ENCODE data around the gene ADORA2B.
A peak's percentile ranks its signal among the peaks of the same experiment; 100 is the strongest.
"Not testable (repeated sequence)": the region's sequence is repeated elsewhere in the genome, so short reads cannot be mapped to it uniquely, and the experiment has no call there.

The ADORA2B gene

DNA sequence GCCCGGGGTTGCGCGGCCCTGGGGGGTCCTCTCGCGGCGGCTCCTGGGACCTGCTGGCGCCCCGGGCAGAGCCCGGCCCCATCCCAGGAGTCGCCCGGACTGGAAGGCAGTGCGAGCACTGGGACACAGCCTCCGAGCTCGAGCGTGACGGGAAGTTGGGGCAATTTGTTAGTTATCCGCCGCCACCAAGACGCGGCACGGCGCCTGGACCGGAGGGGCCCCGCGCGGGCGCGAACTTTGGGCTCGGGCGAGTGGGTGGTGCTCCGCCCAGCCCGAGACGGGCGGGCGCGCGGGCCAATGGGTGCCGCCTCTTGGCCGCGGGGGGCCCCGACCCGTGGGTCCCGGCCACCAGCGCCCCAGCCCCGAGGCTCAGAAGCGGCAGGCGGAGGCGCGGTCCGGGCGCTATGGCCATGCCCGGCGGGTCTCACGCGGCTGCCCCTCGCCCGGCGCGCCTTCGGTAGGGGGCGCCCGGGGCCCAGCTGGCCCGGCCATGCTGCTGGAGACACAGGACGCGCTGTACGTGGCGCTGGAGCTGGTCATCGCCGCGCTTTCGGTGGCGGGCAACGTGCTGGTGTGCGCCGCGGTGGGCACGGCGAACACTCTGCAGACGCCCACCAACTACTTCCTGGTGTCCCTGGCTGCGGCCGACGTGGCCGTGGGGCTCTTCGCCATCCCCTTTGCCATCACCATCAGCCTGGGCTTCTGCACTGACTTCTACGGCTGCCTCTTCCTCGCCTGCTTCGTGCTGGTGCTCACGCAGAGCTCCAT lies at the start of gene ADORA2B:
Gene ADORA2B (plus strand): TSS at position 372 of the 768 bp plus-strand sequence. CDS start 119 bp downstream, at position 491.
- DNase-seq = peak; percentile 18

DNA sequence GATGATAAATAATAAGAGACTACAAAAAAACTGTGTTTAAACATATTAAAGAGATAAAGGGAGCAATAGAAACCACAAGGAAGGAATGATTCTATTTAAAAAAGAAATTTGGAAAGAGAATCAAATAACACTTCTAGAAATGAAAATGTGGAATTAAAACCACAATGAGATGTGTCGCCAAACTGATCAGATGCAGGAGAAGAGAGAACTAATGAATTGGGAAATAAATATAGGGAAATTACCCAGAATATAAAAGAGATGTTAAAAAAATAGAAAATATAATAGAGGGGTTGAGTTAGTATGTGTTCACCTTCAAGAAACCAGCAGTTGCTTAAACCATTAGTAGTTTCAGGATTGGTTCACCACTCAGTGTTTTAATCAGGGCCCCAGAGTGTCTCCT lies 48.7 kb upstream of the ADORA2B start:
- DNase-seq = no peak

GRCh38 chr17:15896834-15897233 lies 48.1 kb upstream of the ADORA2B start:
- no peak for DNase-seq

- not testable (repeated sequence) for DNase-seq
These were observed 45.3 kb upstream of the ADORA2B start for GRCh38 chr17:15899596-15899995.

DNA sequence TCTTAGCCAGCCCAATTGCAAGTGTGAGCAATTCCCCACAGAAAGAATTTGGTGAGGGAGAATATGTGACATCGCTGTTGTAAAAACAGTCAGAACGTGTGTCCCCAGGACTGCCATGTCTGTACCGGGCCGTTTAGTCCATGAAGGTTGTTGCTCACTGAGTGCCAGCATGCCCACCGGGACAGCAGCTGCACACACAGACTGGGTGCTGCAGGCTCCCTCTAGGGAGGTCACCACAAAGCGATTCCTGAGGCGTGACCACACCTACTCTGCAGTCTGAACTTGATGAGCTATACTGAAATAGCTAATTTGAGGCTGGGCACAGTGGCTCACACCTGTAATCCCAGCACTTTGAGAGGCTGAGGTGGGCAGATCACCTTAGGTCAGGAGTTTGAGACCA lies 44.1 kb upstream of the ADORA2B start:
- no peak for DNase-seq

- not testable (repeated sequence) for DNase-seq
These were observed 39.7 kb upstream of the ADORA2B start for GRCh38 chr17:15905236-15905635.

DNA sequence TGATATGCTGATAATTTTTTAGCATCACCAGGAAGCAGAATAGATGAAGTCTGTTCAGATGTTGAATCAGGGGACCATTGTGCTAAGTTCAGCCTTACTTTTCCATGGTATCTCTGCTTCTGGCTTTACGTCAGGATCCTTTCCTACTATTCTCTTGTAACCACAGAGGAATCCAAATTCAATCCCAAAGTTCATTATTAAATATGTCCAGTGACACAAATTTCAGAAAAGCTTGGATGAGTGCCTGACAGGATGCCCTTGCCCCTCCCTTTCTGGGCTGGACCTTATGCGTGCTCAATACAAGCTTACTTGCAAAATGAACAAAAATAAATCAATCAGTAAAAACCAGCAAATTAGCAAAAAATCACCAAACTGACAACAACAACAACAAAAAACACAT lies 37.6 kb upstream of the ADORA2B start:
- no peak for DNase-seq

DNA sequence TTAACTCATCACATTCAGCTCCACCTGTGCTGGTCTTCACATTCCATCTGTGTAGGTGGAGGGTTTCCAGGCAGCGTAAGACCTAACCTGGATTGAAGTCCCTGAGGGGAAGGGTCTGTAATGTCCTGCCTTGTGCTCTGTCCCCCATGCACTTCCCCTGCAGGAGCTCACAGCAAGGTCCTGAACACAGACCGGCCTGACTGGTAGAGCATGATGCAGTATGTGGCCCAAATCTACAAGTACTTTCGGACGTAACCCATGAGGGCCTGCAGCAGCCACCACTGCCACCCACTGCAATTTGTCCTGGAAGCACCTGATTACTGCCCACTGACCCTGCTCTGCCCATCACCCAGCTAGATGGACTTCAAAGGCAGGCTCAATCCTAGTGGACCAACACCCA lies 36.6 kb upstream of the ADORA2B start:
- no peak for DNase-seq

DNA sequence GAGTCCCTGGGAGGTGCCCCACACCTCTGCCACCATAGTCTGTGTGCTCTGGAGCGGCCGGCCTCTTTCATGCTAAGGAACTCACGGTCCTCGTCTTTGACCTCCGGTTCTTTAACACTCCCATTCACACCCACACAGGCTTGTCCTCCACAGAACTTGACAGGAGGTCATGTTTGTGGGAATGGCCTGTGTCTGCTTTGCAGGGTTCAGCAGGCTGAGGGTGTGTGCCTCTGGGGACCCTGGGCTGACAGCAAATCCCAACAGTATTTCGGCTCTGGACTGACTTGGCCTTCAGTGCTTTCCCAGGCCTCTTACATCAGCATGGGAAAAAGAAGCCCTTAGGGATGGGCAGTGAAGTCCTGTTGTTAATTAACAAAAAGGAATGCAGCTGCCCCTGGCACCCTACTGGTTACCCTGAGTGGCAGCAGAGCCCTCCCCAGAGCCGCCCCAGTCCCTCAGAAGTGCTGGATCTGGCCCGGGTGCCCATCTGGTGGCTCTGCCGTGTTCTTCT lies 35.4 kb upstream of the ADORA2B start:
- DNase-seq = no peak

DNA sequence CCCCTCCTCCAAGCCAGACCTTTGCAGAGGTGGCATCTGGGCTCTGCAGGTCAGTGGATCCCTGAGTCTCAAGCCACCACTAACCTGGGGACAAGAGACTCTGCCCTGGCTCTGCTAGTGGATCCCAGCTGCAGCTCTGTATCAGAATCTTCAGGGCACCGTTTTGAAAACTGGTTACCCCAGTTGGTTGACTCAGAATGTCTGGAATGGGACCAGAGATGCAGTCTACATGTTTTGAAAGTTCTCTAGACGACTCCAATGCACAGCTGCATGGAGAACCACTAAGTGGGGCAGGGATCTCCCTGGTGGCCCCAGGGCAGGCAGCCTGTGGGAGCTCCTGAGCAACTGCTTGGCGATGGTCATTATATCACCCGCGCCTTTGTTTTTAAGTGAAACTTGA lies 34.1 kb upstream of the ADORA2B start:
- no peak for DNase-seq

DNA sequence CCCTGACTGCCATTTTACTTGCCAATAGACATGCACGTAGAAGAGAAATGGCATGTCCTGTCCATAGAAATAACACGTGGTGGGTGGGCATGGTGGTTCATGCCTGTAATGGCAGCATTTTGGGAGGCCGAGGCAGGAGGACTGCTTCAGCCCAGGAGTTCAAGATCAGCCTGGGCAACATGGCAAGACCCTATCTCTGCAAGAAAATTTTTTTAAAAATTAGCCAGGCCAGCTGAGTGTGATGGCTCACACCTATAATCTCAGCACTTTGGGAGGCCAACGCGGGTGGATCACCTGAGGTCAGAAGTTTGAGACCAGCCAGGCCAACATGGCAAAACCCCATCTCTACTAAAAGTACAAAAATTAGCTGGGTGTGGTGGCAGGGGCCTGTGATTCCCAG lies 33.2 kb upstream of the ADORA2B start:
- not testable (repeated sequence) for DNase-seq

DNA sequence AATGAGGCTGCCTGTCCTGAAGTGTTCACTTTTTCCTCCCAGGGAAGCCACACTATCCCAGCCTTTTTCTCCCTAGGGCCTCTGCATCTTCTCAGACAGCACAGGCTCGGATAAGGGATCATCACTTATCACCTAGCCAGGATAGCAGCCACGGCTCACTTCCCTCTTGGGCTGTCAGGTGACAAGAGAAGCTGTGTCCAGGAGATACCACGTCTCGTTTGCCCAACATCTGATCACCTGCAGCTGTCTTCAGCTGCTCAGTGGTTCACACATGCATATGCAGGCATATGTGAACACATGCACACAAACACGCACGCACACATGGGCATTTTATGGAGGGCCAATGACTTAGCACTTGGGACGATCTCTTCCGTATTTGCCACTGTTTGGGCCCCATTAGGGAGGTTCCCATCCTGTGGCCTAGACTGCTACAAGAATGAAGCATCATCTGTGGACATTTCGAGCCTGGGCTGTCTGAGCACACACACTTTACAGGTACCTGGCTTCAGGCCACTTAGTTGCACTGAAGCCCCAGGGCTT lies 32.4 kb upstream of the ADORA2B start:
- DNase-seq = no peak

DNA sequence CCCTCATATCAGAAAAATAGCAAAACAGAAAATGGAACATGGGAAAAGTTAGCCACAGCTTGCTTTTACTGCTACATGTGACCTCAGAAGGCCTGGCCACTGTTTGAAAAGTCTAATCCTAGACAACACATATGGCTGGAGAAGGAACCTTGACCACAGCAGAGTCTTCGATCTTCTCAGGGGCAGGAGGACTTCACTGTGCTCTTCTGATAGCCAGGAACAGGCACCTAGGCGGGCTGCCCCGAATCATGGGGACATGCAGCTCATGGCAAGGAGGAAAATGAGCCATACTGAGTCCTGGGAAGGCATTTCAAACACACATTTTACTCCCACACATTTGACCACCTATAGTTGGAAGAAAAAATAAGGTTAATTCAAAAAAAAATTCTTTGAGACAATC lies 31.1 kb upstream of the ADORA2B start:
- no peak for DNase-seq

- no peak for DNase-seq
These were observed 30.3 kb upstream of the ADORA2B start for GRCh38 chr17:15914400-15915170.

DNA sequence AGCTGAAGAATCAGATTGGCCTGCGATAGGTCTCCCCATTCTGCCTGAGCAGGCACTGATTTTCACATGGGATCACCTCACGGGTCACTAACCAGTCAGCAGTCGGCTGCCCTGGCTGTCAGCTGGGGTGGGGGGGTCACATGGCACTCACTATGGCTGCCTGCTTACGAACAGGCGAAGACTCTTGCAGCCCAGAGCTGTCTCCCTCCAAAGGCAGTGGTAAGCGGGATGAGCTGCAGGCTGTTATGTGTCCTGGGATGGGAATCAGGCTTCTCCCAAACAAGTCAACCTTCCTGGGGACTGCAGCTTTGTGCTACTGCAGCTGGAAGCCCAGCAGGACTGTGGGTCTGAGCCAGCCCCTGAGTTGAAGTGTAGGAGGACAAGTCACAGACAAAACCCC lies 29.0 kb upstream of the ADORA2B start:
- DNase-seq = no peak

GRCh38 chr17:15917021-15917437 lies 27.9 kb upstream of the ADORA2B start:
- DNase-seq = no peak

DNA sequence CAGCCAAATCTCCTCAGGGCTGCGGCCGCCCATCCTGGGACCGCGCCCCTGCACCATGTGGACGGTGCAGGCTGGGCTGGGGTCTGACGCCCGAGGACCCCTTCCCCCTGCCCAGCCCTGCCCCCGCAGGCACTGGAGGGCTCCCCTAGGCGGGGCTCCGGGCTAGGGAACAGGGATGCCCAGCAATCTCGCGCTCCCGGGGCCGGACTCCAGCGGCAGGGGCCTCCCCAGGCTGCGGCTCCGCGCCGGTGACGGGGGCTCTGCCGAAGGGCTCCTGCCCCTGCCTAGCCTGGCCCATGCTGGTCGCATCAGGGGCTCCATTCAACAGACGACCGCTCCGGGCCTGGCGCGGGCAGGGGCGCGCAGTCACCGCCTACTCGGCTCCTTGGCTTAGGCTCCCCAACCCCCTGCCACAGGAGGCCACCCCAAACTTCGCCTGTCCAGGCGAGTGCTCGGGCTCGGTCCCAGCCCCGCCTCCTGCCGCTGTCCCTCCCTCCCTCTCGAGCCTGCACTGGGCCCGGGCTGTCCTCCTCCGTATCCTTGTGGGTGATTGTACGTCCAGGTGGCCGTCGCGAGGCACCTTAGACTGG lies 27.4 kb upstream of the ADORA2B start:
- no peak for DNase-seq

- DNase-seq = no peak
These were observed 26.7 kb upstream of the ADORA2B start for GRCh38 chr17:15918261-15918660.

- no peak for DNase-seq
These were observed 26.2 kb upstream of the ADORA2B start for GRCh38 chr17:15918661-15919259.

DNA sequence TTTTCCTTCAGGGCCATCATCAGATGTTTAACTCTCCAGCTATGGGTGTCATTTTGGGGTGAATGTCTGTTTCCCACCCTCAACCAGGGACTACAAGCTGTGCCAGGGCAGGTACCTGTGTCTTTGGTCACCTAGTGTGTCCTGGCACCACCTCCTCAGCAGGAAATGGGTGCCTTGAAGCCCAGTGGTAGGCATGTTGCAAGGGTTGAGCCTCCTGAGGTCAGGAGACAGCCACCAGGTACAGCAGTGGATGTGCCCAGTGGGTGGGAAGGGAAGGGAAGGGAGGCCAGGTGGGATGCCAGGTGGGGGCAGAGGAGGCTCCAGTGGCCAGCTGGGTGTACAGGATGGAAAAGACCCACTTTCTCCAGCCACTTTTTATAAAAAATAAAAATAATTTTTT lies 25.5 kb upstream of the ADORA2B start:
- no peak for DNase-seq

DNA sequence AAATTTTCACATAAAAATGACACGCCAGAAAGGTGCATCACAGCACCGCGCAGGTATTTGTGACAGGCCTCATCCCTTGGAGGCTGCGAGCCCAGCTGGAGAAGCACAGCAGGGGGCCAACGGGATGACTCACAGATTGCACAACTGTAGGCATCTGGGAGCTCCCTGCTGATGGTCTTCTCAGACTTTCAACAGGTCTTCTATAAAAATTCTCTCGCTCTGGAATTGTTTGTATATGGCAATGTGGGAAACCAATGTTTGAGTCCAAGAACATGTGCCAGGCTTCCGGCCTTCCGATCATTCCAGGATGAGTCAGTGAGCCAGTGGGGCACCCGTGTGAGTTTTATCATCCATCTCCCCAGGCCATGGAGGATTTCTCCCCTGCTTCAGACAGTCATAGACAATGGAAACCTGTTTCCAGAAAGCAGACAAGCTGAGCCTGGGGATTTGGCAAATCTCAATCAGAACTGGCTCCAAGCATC lies 24.1 kb upstream of the ADORA2B start:
- no peak for DNase-seq

- DNase-seq = no peak
These were observed 23.3 kb upstream of the ADORA2B start for GRCh38 chr17:15921640-15922039.

GRCh38 chr17:15922586-15922985 lies 22.3 kb upstream of the ADORA2B start:
- DNase-seq = no peak
